Prostate gland (tissue), 2 donors: ENCODE measurements around the gene TROAP. TPM values are rescaled to one million over a fixed set of nuclear protein-coding genes. Genes with fewer than 3 reads are reported as not detected.
A peak's percentile ranks its signal among the peaks of the same experiment; 100 is the strongest.

Source experiments
- DNase-seq: peaks from one replicate; pipeline ENCODE4 v3.0.0-alpha.2; 2019; ENCODE audit warnings: low spot score
- H3K27ac ChIP-seq, 2 donors: fragments of 200-600 bp; sonication (generic); 2 replicates each; pipeline ENCODE4 v1.5.1; 2017 to 2019
- H3K27me3 ChIP-seq: fragments of 200-600 bp; sonication (generic); replicated peaks from 2 replicates; pipeline ENCODE4 v1.5.1; 2019; ENCODE audit not compliant: insufficient read depth
- H3K36me3 ChIP-seq, 2 donors: fragments of 200-600 bp; sonication (generic); 1 replicate in 1 of 2; 2 replicates in 1 of 2; pipeline versions ENCODE4 v1.5.1 to v1.8.1; 2017 to 2019
- H3K4me1 ChIP-seq: fragments of 200-600 bp; sonication (generic); replicated peaks from 2 replicates; pipeline ENCODE4 v1.5.1; 2019
- H3K4me3 ChIP-seq, 2 donors: fragments of 200-600 bp; sonication (generic); 2 replicates each; pipeline ENCODE4 v1.5.1; 2017 to 2019
- H3K9me3 ChIP-seq: fragments of 200-600 bp; sonication (generic); 2 replicates; pipeline ENCODE4 v1.5.1; 2017
- POLR2A ChIP-seq: fragments of 450-650 bp; IDR thresholded peaks from one replicate; pipeline ENCODE4 v1.6.1; 2016; ENCODE audit warnings: antibody characterized with exemption, mild to moderate bottlenecking
- POLR2AphosphoS5 ChIP-seq: sonication (generic); formaldehyde crosslinking; IDR thresholded peaks from one replicate; pipeline ENCODE4 v1.6.1; 2017; ENCODE audit warnings: antibody characterized with exemption
- WGBS: methylation state at CpG from one replicate; pipeline ENCODE4 v1.1.5; 2018; 5-methylcytosine and 5-hydroxymethylcytosine counted together
- intact Hi-C: fragments of 100-400 bp; cut with DNase I; formaldehyde crosslinking; loops from one replicate; pipeline ENCODE4 v1.14.2; 2022
- total RNA-seq, 2 donors: library from RNA; depleted of rRNA; stranded (reverse); fragments of >200 nt; gene quantifications; one replicate each; pipeline ENCODE4 v1.1.0, GENCODE V29; 2016
- TF ChIP-seq, protein P1 (sequence below), 4 experiments: fragments of 200-600 bp in 2 of 4; fragments of 450-650 bp in 2 of 4; sonication (generic) in 2 of 4; IDR thresholded peaks; 1 replicate in 3 of 4; 2 replicates in 1 of 4; pipeline ENCODE4 v1.5.1; 2016 to 2019; ENCODE audit warnings: antibody characterized with exemption in 4 of 4, mild to moderate bottlenecking in 2 of 4, moderate library complexity in 2 of 4

TROAP gene
- total RNA-seq, 2 donors from 2014 or later = 0.46 to 5.2 TPM

GRCh38 chr12:49296034-49296835, 26.8 kb upstream of the TROAP start:
- 24% methylated on average over 30 of the region's 54 CpGs for WGBS
- TF ChIP-seq, protein P1, sequence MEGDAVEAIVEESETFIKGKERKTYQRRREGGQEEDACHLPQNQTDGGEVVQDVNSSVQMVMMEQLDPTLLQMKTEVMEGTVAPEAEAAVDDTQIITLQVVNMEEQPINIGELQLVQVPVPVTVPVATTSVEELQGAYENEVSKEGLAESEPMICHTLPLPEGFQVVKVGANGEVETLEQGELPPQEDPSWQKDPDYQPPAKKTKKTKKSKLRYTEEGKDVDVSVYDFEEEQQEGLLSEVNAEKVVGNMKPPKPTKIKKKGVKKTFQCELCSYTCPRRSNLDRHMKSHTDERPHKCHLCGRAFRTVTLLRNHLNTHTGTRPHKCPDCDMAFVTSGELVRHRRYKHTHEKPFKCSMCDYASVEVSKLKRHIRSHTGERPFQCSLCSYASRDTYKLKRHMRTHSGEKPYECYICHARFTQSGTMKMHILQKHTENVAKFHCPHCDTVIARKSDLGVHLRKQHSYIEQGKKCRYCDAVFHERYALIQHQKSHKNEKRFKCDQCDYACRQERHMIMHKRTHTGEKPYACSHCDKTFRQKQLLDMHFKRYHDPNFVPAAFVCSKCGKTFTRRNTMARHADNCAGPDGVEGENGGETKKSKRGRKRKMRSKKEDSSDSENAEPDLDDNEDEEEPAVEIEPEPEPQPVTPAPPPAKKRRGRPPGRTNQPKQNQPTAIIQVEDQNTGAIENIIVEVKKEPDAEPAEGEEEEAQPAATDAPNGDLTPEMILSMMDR (IDR thresholded peaks at IDR 0.05) = peak; percentile 34 to 51 (median 44)
- no peak for TF ChIP-seq POLR2A
- Histone ChIP-seq H3K9me3 (no peaks in the 10 kb centered on the region), H3K27ac (no peak overlapping the region), H3K4me3 (no peak overlapping the region), H3K27me3 (peaks cover 21% of the 10 kb centered on the region), H3K36me3 (no peaks in the 10 kb centered on the region), H3K4me1 (no peaks in the 10 kb centered on the region)
- intact Hi-C loops = loop anchor here (5.0 kb wide), 1 partner anchor 36 kb away; no protein-coding TSS in a partner anchor
- DNase-seq = no peak

DNA sequence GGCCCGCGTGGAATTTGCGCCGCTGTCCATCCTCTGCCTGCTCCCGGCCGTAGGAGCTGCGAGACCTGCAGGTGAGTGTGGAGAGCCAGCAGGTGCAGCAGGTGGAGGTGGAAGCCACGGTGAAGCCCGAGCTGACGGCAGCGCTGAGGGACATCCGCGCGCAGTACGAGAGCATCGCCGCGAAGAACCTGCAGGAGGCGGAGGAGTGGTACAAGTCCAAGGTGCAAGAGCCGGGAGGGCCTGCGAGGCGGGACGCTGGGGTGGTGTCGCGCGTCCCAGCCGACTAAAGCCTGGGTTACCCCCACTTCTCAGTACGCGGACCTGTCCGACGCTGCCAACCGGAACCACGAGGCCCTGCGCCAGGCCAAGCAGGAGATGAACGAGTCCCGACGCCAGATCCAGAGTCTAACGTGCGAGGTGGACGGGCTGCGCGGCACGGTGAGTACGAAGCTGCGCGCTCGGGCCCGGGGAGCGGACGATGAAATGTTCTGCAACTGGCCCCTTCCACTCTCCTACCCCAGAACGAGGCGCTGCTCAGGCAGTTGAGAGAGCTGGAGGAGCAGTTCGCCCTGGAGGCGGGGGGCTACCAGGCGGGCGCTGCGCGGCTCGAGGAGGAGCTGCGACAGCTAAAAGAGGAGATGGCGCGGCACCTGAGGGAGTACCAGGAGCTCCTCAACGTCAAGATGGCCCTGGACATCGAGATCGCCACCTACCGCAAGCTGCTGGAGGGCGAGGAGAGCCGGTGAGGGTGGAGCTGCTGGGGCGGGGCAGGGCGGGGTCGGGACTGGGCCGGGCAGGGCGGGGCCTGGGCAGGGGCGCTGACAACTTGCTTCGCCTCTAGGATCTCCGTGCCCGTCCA, 26.0 kb upstream of the TROAP start:
- Histone ChIP-seq H3K4me3 (no peak overlapping the region), H3K27me3 (peaks cover 21% of the 10 kb centered on the region), H3K36me3 (no peaks in the 10 kb centered on the region), H3K9me3 (no peaks in the 10 kb centered on the region), H3K4me1 (no peaks in the 10 kb centered on the region), H3K27ac (no peak overlapping the region)
- 3% methylated on average over 62 of the region's 77 CpGs for WGBS
- TF ChIP-seq, protein P1 (IDR thresholded peaks at IDR 0.05) = peak in 1 of 4 experiments; percentile 2
- TF ChIP-seq POLR2AphosphoS5 (no peak), POLR2A (no peak)
- no peak for DNase-seq
- intact Hi-C loops = loop anchor here (5.0 kb wide), 1 partner anchor 35 kb away; no protein-coding TSS in a partner anchor

DNA sequence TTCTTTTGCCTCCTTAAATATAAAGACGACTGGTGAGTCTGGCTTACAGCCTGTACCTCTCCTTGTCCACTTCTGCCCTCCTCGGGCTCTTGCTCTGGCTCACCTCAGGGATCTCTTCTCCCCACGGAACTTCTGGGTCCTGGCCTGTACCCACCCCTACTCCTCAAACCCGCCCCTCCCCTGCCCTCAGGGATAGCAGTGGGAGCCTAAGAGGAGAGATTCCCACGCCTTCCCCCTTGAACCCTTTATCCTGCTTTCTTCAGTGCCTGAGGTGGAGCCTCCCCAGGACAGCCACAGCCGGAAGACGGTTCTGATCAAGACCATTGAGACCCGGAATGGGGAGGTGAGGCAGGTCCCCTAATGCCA, 25.4 kb upstream of the TROAP start:
- intact Hi-C loops = loop anchor here (5.0 kb wide), 1 partner anchor 35 kb away; no protein-coding TSS in a partner anchor
- WGBS = 26% methylated on average over 8 of the region's 8 CpGs
- Histone ChIP-seq H3K9me3 (no peaks in the 10 kb centered on the region), H3K4me3 (no peak overlapping the region), H3K27ac (no peak overlapping the region), H3K27me3 (peaks cover 21% of the 10 kb centered on the region), H3K36me3 (no peaks in the 10 kb centered on the region), H3K4me1 (no peaks in the 10 kb centered on the region)
- TF ChIP-seq POLR2AphosphoS5 (no peak), POLR2A (no peak)
- TF ChIP-seq, protein P1 (IDR thresholded peaks at IDR 0.05) = no peak
- no peak for DNase-seq

DNA sequence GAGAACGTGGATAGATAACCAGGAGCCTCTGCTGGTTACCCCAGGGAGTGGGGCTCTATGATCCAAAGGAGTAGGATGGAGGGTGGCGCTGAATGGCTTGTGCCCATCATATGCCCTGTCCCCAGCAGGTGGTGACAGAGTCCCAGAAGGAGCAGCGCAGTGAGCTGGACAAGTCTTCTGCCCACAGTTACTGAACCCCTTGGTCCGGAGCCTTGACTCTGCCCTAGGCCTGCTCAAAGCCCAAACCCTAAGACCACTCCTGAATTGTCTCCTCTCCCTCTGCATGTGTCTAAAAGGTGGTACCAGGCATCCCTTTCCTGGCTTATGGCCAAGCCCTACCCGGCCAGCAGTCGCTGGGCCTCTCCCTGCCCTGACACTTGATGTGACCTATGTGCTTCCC, 24.9 kb upstream of the TROAP start:
- H3K36me3 ChIP-seq = no peaks in the 10 kb centered on the region
- no peak overlapping the region for H3K4me3 ChIP-seq
- no peaks in the 10 kb centered on the region for H3K9me3 ChIP-seq
- DNase-seq = no peak
- H3K4me1 ChIP-seq = no peaks in the 10 kb centered on the region
- H3K27ac ChIP-seq = no peak overlapping the region
- intact Hi-C loops = loop anchor here (5.0 kb wide), 1 partner anchor 34 kb away; no protein-coding TSS in a partner anchor
- H3K27me3 ChIP-seq = peaks cover 21% of the 10 kb centered on the region
- TF ChIP-seq, protein P1 (IDR thresholded peaks at IDR 0.05) = no peak
- TF ChIP-seq POLR2A = no peak
- no peak for TF ChIP-seq POLR2AphosphoS5
- WGBS = 46% methylated on average over 6 of the region's 6 CpGs
